Activated naive CD8-positive, alpha-beta T cell treated with anti-CD3 and anti-CD28 coated beads, Interleukin-2, amount 50 U/mL, for 24 hours (primary cell): ENCODE results near the gene FSTL1.

Source experiments
- ATAC-seq: fragments of 150-1000 bp; cut with Tn5 transposase; one replicate; pipeline ENCODE4 v1.10.0; 2021
- DNase-seq: peaks from one replicate; pipeline ENCODE4 v3.0.0; 2021
- H3K27ac Mint-ChIP-seq: one replicate; pipeline ENCODE4 v1.8.0; 2021; ENCODE audit warnings: mild to moderate bottlenecking, mixed read lengths
- H3K27me3 Mint-ChIP-seq: one replicate; pipeline ENCODE4 v1.8.0; 2021; ENCODE audit warnings: mixed read lengths
- H3K36me3 Mint-ChIP-seq: one replicate; pipeline ENCODE4 v1.8.0; 2021; ENCODE audit warnings: low read depth, mixed read lengths
- H3K4me1 Mint-ChIP-seq: one replicate; pipeline ENCODE4 v1.8.0; 2021; ENCODE audit warnings: mixed read lengths
- H3K4me3 Mint-ChIP-seq: one replicate; pipeline ENCODE4 v1.8.0; 2021; ENCODE audit warnings: mild to moderate bottlenecking, moderate library complexity, mixed read lengths
- H3K9me3 Mint-ChIP-seq: one replicate; pipeline ENCODE4 v1.8.0; 2021; ENCODE audit warnings: mixed read lengths

FSTL1 gene

DNA sequence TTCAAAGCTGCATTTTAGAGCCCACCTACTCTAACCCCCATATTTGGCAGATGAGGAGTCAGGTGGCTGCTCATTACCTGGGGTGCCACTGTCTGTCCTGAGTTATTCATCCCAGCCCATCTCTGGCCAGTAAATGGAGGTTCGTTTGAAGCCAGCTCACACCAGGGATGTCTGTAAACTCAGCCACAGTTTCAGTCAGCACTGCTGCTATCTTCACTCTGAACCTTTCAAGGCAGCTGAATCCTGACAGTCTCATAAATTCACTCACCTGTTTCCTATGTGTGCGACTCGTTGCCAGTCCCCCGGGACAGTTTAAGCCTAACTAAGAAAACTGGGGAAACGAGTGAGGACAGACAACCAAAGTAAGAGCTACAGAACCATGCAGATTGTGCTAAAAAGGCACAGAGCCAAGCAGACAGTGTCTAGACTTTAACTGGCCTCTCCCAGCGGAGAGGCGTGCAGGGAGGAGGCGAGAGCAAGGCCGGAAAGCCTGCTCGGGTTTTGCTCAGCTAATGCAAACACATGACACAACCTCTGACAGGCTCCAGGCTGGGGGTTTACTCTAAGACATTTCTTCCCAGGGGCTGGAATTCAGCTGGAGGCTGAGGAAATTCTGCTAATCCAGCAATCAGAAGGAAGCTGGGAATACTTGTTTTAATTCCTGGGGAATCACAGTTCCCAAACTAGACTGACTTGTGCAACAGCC, 12.0 kb downstream of the FSTL1 start:
- H3K36me3 Mint-ChIP-seq = no peaks in the 10 kb centered on the region
- ATAC-seq = no peak
- H3K27ac Mint-ChIP-seq = no peak overlapping the region
- H3K9me3 Mint-ChIP-seq = no peaks in the 10 kb centered on the region
- no peak for DNase-seq
- H3K4me3 Mint-ChIP-seq = no peak overlapping the region
- H3K27me3 Mint-ChIP-seq = no peaks in the 10 kb centered on the region
- H3K4me1 Mint-ChIP-seq = no peaks in the 10 kb centered on the region

DNA sequence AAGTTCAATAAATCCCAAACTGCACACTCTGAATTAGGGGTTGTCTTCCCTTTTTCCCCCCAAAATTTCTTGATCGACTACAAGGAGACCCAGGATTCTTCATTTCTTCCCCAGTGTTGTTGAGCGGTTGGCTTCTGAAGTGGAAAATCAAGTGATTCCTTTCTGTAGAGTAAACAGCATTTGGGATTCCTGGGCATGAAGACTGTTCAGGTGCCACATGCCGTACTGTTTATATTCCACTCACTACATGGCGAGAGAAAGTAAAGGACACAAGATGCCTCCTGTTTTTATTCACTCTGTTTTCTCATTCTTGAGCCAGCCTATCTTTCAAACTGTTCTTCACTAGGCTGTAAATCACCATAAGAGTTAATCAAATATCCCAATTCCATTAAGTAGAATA, 12.6 kb downstream of the FSTL1 start:
- DNase-seq = no peak
- no peak overlapping the region for H3K4me3 Mint-ChIP-seq

DNA sequence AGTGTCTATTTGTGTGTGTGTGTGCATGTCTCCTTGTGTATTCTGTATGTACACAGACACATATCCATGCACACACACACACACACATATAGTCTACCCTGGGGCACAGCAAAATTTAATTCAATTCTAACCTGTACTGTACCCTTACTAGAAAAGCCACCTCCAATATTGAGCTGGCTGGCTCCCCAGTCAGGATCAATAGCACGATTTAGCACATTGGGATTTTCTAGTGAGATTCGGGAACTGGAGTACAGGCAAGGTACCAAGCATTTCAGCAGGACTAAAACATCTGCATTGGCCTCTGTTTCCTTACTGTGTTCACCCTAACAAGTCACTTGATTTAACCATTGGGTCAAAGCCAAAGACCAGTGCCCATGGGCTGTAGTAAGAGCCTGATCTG, 13.2 kb downstream of the FSTL1 start:
- Mint-ChIP-seq H3K4me3 (no peak overlapping the region), H3K27me3 (no peaks in the 10 kb centered on the region), H3K9me3 (no peaks in the 10 kb centered on the region), H3K4me1 (no peaks in the 10 kb centered on the region), H3K36me3 (no peaks in the 10 kb centered on the region), H3K27ac (no peak overlapping the region)
- no peak for DNase-seq
- no peak for ATAC-seq

More for the DNA sequence above, 12.6 kb downstream of the FSTL1 start:
- no peaks in the 10 kb centered on the region for H3K9me3 Mint-ChIP-seq
- no peaks in the 10 kb centered on the region for H3K36me3 Mint-ChIP-seq
- no peaks in the 10 kb centered on the region for H3K4me1 Mint-ChIP-seq
- H3K27ac Mint-ChIP-seq = no peak overlapping the region
- ATAC-seq = no peak
- H3K27me3 Mint-ChIP-seq = no peaks in the 10 kb centered on the region

DNA sequence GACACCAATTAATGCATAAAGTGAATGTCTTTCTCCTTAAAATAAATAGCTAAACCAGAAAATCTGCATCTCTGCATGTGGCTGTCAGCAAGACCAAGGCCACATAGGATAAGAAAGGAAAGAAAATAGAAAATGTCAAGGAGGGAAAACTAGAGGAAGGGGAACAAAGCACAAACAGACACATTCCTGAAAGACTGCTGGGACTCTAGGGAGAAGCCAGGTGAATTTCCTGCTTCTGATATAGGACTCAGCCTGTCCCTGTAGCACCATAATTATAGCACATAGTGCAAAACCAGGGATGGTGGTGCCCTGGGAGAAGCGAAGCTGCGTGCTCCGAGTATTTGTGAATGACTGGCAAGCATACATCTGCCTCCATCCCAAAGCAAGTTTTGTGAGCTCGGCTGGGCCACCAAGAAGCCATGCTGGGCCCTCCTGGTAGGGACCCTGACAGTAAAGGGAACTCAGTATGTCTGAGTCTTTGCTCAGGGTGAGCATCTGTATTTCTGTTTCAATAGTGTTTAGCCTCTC, 14.2 kb downstream of the FSTL1 start:
- H3K36me3 Mint-ChIP-seq = no peaks in the 10 kb centered on the region
- no peaks in the 10 kb centered on the region for H3K27me3 Mint-ChIP-seq

DNA sequence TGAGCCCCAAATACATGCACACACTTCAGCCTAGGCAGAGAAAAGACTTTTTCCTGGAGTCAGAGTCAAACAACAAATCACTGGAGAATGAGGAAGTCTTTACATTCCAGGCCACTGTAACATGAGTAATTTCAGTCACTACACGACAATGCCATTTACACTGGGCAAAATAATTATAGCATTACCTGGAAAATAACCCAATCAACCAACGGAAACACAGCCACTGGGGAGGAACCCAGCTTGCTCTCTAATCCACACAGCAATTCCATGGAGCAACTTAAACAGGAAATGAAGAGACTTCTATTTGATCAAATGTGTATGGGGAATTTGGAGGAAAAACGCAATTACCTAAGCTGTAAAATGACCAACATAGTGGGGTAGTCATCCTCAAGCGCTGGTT, 15.2 kb downstream of the FSTL1 start:
- Mint-ChIP-seq H3K36me3 (no peaks in the 10 kb centered on the region), H3K27ac (no peak overlapping the region), H3K4me3 (no peak overlapping the region), H3K27me3 (no peaks in the 10 kb centered on the region), H3K9me3 (no peaks in the 10 kb centered on the region), H3K4me1 (no peaks in the 10 kb centered on the region)
- DNase-seq (no peak), ATAC-seq (no peak)

More for the DNA sequence above, 14.2 kb downstream of the FSTL1 start:
- H3K4me1 Mint-ChIP-seq = no peaks in the 10 kb centered on the region
- H3K27ac Mint-ChIP-seq = no peak overlapping the region
- no peak overlapping the region for H3K4me3 Mint-ChIP-seq
- no peaks in the 10 kb centered on the region for H3K9me3 Mint-ChIP-seq
- ATAC-seq (no peak), DNase-seq (no peak)

DNA sequence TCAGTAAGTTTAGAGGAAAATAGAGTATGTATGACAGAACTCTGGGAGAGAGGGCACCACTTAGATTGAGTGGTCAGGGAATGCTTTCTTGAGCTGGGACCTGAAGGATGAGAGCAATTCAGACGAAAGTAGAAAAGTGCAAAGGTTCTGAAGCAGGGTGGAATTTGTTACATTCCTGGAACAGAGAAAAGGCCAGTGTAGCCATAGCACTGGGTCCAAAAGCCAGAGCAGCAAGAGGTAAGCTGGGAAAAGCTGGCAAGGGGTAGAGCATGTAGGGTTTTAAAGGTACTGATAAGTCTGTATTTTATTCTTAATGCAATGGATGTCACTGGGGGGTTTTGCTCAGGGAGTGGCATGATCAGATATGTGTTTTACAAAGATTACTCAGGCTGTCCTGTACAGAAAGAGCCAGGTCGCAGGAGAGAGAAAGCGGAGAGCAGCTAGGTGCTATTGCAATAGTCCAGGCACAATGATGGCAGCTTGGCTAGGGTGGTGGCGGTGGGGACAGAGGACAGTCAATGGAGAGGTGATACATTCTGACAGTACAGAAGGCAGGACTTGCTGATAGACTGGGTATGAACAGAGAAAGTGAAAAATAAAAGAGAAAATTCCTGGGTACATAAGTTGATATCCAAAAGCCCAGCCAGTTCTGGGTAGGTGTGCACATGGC, 17.0 kb downstream of the FSTL1 start:
- Mint-ChIP-seq H3K9me3 (no peaks in the 10 kb centered on the region), H3K4me1 (no peaks in the 10 kb centered on the region), H3K27me3 (no peaks in the 10 kb centered on the region), H3K36me3 (no peaks in the 10 kb centered on the region), H3K27ac (no peak overlapping the region), H3K4me3 (no peak overlapping the region)
- DNase-seq = no peak
- ATAC-seq = no peak

DNA sequence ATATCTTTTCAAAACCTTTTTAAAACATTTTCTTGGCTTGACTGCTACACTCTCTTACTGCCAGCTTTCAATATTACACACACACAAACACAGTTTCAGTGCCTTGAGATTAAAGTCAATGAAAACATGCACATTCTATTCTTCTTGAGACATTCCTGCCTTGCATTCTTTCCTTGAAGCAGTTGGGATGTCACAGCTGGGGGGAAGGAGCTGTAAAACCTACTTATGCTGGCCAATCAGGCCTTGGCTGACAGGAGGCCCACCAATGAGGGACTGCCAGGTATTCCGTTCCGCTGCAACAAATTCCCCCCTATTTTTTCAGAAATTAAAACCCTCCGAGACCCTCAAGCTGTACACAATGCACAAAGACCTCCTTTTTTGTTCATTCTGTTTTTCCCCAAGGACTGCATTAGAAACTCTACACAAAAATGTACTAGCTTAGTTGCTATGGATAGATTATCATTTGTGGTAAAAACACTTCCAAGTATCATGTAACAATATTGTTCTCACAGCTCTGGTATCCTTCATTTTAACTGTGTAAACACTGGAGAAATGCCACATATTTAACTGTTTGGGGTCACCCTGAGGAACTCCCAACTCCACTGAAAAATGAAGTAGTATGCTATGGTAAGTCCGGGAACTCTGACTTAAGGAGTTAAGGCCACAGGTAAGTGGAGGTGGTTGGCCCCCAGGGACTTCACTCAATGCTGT, 18.5 kb downstream of the FSTL1 start:
- ATAC-seq (no peak), DNase-seq (no peak)
- Mint-ChIP-seq H3K9me3 (no peaks in the 10 kb centered on the region), H3K27ac (no peak overlapping the region), H3K4me3 (no peak overlapping the region), H3K27me3 (peaks cover 2% of the 10 kb centered on the region), H3K4me1 (no peaks in the 10 kb centered on the region), H3K36me3 (no peaks in the 10 kb centered on the region)

DNA sequence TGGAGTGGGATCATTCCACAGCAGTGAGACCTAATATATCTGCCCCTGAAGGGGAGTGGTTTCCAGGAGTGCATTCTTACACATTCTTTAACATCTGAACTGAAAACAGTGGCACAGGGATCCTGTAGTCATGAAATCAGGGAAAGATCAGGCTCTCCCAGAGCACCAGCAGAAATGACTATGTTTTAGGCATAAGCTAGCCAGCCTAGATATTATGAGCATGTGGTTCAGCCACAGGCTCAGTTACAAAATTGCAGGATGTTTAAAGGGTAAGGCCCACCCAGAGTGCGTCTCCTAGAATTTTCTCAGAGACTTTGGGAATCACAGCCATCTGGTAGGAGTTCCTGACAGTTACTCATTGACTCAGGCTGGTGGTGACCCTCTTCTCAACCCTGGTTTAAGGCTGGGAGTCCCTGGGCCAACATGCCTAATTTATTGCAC, 20.9 kb downstream of the FSTL1 start:
- Mint-ChIP-seq H3K27ac (no peak overlapping the region), H3K4me3 (no peak overlapping the region), H3K36me3 (no peaks in the 10 kb centered on the region), H3K4me1 (no peaks in the 10 kb centered on the region), H3K27me3 (peaks cover 6% of the 10 kb centered on the region), H3K9me3 (no peaks in the 10 kb centered on the region)
- DNase-seq (no peak), ATAC-seq (no peak)

DNA sequence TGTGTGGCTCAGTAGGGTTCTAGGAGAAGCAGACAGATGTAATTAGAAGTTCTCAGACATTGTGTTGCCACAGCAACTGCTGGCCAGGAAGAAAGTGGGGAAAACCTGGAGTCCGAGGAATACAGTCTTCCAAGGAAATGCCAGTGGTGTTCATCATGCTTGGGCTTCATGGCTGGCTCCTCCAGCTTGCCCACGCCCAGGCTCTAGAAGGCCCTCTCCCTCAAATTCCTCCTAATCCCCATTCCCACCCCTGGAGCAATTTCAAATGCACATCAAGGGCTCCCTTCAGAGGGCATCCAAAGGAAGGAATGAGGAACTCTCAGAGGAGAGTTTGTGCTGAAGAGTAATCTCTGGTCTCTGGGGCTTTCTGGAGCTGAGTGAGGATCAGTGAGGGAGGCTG, 21.9 kb downstream of the FSTL1 start:
- DNase-seq (no peak), ATAC-seq (no peak)
- peaks cover 6% of the 10 kb centered on the region for H3K27me3 Mint-ChIP-seq
- H3K9me3 Mint-ChIP-seq = no peaks in the 10 kb centered on the region
- H3K4me3 Mint-ChIP-seq = no peak overlapping the region
- no peaks in the 10 kb centered on the region for H3K4me1 Mint-ChIP-seq
- H3K36me3 Mint-ChIP-seq = no peaks in the 10 kb centered on the region
- no peak overlapping the region for H3K27ac Mint-ChIP-seq

DNA sequence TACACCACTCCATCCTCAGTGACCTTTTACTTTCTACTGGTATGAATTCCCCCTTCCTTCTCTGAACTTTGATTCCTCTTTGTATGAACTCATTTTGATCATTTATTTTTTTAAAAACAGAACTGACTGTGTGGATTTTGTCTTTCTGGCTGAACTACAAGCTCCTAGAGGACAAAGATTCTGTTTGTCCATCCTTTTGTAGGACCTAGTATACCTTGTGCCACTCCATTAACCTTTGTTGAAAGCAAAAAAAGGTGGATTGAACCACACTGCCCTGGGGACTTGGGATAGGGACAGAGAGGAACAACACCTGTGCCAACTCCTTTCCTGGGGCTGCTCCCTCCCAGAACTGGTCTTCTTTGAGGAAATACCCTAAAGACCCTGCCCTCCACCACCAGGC, 23.6 kb downstream of the FSTL1 start:
- Mint-ChIP-seq H3K27me3 (peaks cover 6% of the 10 kb centered on the region), H3K36me3 (no peaks in the 10 kb centered on the region), H3K4me1 (no peaks in the 10 kb centered on the region), H3K27ac (no peak overlapping the region), H3K4me3 (no peak overlapping the region), H3K9me3 (no peaks in the 10 kb centered on the region)
- DNase-seq = no peak
- ATAC-seq = no peak

DNA sequence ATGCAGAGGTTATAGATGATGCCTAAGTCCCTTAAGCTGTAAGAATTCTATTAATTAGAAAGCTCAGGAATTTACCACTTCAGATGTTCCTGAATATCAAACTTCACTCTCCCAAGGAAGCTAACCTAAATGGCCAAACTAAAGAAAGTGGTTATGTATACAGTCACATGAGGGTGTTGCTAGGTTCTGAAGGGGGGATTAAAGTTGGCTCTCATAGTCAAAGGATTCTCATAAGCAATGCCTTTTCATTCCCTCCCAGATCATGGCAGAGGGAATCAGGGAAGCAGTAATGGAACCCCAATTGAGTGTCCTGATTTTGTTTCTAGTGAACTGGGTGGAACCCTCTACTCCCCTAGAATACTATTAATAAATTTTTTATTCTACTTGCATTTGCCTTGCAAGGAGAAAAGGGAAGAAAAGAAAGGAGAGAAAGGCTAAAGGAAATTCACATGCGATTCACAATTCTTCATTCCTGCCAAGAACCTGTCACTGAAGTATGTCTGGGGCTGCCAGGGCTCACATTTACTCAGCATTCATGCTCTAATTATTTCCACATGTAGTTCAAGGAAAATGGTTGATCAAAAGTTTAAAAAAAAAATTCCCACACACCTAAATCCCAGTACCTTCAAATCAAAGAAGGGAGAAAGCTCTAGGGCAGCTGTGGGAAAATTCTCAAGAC, 25.1 kb downstream of the FSTL1 start:
- Mint-ChIP-seq H3K9me3 (no peaks in the 10 kb centered on the region), H3K4me1 (no peaks in the 10 kb centered on the region), H3K36me3 (no peaks in the 10 kb centered on the region), H3K27ac (no peak overlapping the region), H3K27me3 (peaks cover 6% of the 10 kb centered on the region), H3K4me3 (no peak overlapping the region)
- DNase-seq (no peak), ATAC-seq (no peak)

DNA sequence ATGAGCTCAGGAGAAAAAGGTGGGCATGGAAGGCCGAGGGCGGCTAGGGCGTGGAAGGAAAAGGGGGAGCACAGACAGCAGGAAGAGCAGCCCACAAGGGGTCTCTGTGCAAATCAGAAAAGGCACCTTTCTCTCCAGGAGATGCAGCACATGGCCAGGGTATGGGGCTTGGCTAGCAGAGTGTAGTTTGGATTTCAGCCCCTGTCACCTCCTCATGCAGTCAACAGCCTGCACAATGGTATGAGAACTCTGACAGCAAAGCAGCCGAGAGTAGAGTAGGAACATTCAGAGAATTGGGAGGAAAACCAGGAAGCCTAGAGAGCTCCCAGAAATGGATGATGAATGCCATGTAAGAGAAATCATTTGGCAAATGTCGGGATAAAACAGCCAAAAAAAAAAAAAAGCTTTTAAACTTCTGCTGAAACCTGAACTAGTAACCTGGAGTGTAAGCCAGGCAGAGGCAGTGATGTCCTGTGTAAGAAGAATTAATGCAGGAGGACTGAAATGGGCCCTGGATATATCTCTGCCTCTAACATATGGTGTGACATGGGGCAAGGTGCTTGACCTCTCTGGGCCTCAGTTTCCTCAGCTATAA, 25.7 kb downstream of the FSTL1 start:
- ATAC-seq (no peak), DNase-seq (no peak)
- H3K4me3 Mint-ChIP-seq = no peak overlapping the region
- peaks cover 6% of the 10 kb centered on the region for H3K27me3 Mint-ChIP-seq
- no peaks in the 10 kb centered on the region for H3K9me3 Mint-ChIP-seq
- no peaks in the 10 kb centered on the region for H3K4me1 Mint-ChIP-seq
- no peak overlapping the region for H3K27ac Mint-ChIP-seq
- no peaks in the 10 kb centered on the region for H3K36me3 Mint-ChIP-seq

DNA sequence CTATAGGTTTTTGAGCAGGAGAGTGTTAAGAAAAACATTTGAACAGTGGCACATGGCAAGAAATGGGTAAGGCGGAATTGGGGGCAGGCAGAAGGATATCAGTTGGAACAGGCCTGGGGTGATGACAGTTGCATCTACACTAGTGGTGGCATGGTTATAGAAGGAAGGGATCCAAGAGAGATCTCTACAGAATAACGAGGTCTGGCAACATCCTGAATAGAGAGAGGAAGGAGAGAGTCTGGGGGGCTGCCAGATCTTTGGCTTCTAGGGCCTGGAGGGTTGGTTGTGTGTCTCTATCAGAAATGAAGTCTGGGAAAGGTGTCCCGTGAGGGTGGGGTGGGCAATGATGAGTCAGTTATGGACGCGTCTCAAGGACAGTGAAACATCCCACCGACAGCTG, 26.3 kb downstream of the FSTL1 start:
- Mint-ChIP-seq H3K27ac (no peak overlapping the region), H3K4me3 (no peak overlapping the region), H3K4me1 (no peaks in the 10 kb centered on the region), H3K27me3 (peaks cover 6% of the 10 kb centered on the region), H3K9me3 (no peaks in the 10 kb centered on the region), H3K36me3 (no peaks in the 10 kb centered on the region)
- DNase-seq (no peak), ATAC-seq (no peak)

DNA sequence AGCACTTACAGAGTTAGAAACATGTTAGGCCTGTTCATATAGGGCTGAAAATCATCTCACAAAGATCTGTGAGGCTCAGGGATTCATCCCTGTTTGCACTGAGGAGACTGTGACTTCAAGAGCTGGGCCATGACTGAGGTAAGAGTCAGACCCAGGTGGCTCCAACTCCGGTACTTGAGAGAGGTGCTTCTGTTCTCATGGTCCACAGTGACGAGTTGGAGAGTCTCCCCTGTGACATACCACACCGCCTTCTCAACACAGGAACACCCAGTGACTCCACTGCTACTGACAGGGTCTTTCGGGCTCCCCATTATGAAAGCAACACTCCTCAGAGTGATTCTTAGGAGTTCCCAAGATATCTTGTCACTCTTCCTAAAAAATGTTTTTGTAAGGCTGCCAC, 27.4 kb downstream of the FSTL1 start:
- Mint-ChIP-seq H3K27ac (no peak overlapping the region), H3K9me3 (no peaks in the 10 kb centered on the region)
- no peak for ATAC-seq

More for the DNA sequence above, 27.4 kb downstream of the FSTL1 start:
- H3K36me3 Mint-ChIP-seq = no peaks in the 10 kb centered on the region
- no peak overlapping the region for H3K4me3 Mint-ChIP-seq
- H3K4me1 Mint-ChIP-seq = no peaks in the 10 kb centered on the region
- peaks cover 6% of the 10 kb centered on the region for H3K27me3 Mint-ChIP-seq
- DNase-seq = no peak
